ENCODE data around the gene PAH. TPM values are rescaled to one million over a fixed set of nuclear protein-coding genes. Genes with fewer than 3 reads are reported as not detected.

The PAH gene
- total and polyA plus RNA-seq, 2 donors (not counting 3 experiments of a cell fraction or from before 2014, with no cell fraction given) = not detected

- ChIA-PET POLR2A (no interaction called here), CTCF (no interaction called here)
Observed at GRCh38 chr12:102900389-102900788, 16.7 kb downstream of the PAH start.

More at GRCh38 chr12:102900389-102900788, 16.7 kb downstream of the PAH start:
- Histone ChIP-seq H3K9ac (replicated peaks; ENCODE audit: extremely low read depth, insufficient read depth, low read length) (no peak overlapping the region), H3K9me3 (replicated peaks; ENCODE audit: control insufficient read depth, insufficient read depth, low read length) (no peaks in the 10 kb centered on the region), H3K27me3 (ENCODE audit: control insufficient read depth in 2 of 2, insufficient read depth in 2 of 2, low read length in 2 of 2) (no peaks in the 10 kb centered on the region), H2AFZ (ENCODE audit: low read depth, low read length) (no peak overlapping the region), H3K36me3 (ENCODE audit: control insufficient read depth in 2 of 2, extremely low read depth in 1 of 2, insufficient read depth in 2 of 2, low read length in 2 of 2) (no peaks in the 10 kb centered on the region), H3K4me3 (replicated peaks in 1 of 3; ENCODE audit: insufficient read depth in 1 of 3, low read depth in 1 of 3, low read length in 3 of 3) (no peak overlapping the region), H3K79me2 (ENCODE audit: control insufficient read depth, insufficient read depth, low read length) (no peaks in the 10 kb centered on the region), H3K9me1 (replicated peaks; ENCODE audit: control insufficient read depth, extremely low read depth, insufficient read depth, low read length) (no peaks in the 10 kb centered on the region), H3K4me2 (ENCODE audit: insufficient read depth, low read length) (no peak overlapping the region), H3K27ac (ENCODE audit: insufficient read depth, low read depth, low read length) (no peak overlapping the region), H3K4me1 (ENCODE audit: control insufficient read depth, extremely low read depth, insufficient read depth, low read length) (no peaks in the 10 kb centered on the region), H4K20me1 (replicated peaks; ENCODE audit: control insufficient read depth, extremely low read depth, insufficient read depth, low read length) (no peaks in the 10 kb centered on the region)
- FAIRE-seq = no peak
- TF ChIP-seq GATA2 (IDR thresholded peaks at IDR 0.05; ENCODE audit: insufficient read depth, insufficient read length, low read depth, low read length) (no peak), EZH2 (IDR thresholded peaks at IDR 0.05; ENCODE audit: borderline replicate concordance, low read depth, low read length, severe bottlenecking) (no peak), MAX (IDR thresholded peaks at IDR 0.05; ENCODE audit: insufficient read depth, insufficient read length) (no peak), JUN (IDR thresholded peaks at IDR 0.05; ENCODE audit: borderline replicate concordance, insufficient read depth, insufficient read length, low read depth) (no peak), POLR2A (IDR thresholded peaks at IDR 0.05; ENCODE audit: low read depth, low read length) (no peak), CTCF (IDR thresholded peaks at IDR 0.05; ENCODE audit: extremely low read depth in 1 of 2, insufficient read depth in 1 of 2, low read depth in 1 of 2, low read length in 2 of 2) (no peak), POLR2AphosphoS5 (IDR thresholded peaks at IDR 0.05; ENCODE audit: insufficient read depth, low read depth, low read length) (no peak), FOS (IDR thresholded peaks at IDR 0.05; ENCODE audit: borderline replicate concordance, insufficient read depth, low read length) (no peak), MYC (IDR thresholded peaks at IDR 0.05; ENCODE audit: low read depth, low read length) (no peak)
- intact Hi-C loops (cut with micrococcal nuclease) (no loop called here), dilution Hi-C loops (cut with MboI; ENCODE audit: extremely low pct_ligation_motif_present, low sequenced_read_pairs) (no loop called here)
- no TSS peak for BruUV-seq (replicated peaks)
- no peak for DNase-seq (ENCODE audit: low read depth, low spot score)

Data from endothelial cell of umbilical vein (primary cell).